NCI-H2081 treated with DMSO at 0.1 percent for 48 hours (cell line): ENCODE measurements around the gene BMAL1.

Experiments
- DNase-seq: peaks from one replicate; lab custom pipeline; 2025; lab: John Stamatoyannopoulos, UW

The BMAL1 gene

DNA sequence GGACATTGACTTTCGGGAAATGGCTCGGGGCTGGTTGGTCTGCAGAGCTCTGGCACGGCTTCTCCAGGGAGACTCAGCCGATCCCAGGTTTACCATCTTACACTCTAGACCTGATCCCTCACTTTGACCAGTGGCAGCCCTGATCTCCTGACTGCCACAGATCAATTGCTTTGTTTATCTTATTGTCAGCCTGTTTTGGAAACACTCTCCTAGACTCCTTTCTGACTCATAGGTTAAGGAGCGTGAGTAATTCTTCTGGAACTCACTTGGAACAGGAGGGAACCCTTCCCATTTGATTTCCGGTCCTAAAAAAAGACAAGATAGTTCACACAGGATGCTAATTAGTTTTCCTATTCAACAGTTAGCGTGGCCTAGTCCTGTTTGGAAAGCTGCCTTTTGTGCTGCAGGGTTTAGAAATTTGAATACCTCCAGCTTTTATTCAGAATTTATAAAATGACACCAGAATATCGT lies 16.0 kb upstream of the BMAL1 start:
- DNase-seq, result no peak

DNA sequence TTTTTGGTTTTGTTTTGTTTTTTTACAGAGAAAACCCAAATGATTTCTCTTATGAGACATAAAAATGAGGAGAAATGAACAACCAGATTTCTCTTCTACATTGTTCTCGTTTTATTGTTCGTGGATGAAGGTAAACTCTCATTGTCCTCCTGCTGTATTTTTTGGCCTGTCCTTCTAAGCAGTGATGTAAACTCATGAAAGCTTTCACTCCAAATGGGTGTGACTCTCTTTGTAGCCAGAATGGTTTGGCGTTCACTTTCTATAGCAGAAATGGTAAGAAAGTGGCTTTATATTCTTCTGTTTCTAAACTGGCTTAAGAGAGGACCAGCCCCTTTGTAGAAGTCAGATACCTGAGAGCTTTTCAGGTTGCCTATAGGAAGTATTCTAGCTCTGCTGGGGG lies 15.5 kb upstream of the BMAL1 start:
- no peak for DNase-seq

DNA sequence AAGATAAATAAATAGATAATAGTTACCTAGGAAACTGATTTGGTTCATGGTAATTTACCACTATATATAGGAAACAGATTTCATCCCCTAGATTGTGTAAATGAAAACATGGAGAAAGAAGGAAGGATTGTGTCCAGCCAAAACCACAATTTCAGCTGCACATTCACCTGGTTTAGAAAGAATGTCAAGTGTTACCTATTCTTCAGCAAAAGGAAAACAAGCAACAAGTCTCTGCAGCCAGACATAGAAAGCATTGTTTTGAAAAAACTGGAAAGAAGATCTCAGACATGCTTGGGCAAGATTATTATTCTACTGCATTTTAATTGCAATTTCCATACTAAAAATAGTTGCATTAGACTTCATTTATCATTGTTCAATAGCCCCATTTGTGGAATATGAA lies 8.8 kb upstream of the BMAL1 start:
- DNase-seq, result no peak

DNA sequence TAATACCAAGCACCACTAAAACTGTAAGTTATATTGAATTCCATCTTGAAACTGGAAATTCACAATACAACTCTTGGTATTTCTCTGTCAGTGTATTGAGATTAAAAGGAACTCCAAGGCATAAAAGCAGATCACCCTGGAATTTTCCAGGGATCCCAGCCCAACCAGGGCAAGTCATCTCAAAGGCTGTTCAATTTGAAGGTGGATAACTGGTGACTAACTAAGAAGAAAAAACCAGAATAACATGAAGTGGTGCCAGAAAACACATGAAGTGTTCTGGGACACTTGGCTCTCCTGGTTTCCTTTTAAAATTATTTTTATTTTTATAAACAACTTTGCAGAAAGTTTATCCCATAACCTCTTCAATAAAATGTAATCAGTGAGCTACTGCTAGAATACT lies 7.8 kb upstream of the BMAL1 start:
- no peak for DNase-seq

DNA sequence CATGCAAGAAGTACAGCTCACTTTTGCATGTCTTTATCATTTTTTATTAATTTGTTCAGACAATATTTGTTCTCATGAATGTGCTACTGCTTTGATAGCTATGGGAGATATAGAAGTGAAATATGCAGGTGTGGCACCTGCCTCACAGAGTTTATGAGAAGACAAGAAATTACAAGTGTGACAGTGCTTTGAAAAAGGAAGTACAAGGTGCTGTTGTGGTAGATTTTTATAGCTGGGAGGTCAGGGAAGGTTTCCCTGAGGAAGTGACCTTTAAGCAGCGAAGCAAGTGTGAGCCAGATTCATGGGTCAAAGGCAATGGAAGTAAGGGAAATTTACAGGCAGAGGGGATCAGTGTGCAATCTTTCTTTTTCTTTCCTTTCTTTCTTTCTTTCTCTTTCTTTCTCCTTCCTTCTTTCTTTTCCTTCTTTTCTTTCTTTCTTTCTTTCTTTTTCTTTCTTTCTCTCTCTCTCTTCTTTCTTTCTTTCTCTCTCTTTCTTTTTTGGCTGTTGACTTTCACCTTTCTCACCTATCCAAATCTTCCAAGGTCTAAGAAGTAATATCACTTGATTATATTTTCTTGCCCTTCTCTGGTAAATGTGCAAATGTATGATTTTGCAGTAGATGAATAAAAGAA lies 6.4 kb upstream of the BMAL1 start:
- no peak for DNase-seq

DNA sequence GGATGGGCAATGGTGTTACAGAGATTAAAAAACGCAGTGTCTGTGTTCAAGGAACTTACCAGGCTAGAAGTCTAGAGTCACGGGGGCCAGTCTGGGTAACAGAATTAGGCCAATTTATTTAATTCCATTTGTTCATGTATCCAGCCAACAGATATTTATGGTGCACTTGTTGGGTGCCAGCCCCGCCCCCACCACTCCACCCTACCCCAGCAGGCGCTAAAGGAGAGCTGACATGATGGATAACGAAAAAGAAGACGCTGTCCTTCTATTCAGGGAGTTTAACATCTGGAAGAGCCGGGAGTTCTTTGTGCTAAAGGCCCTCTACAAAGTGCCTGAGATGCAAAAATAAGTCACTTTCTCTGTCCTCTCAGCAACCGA lies 1.1 kb upstream of the BMAL1 start:
- DNase-seq, result no peak

DNA sequence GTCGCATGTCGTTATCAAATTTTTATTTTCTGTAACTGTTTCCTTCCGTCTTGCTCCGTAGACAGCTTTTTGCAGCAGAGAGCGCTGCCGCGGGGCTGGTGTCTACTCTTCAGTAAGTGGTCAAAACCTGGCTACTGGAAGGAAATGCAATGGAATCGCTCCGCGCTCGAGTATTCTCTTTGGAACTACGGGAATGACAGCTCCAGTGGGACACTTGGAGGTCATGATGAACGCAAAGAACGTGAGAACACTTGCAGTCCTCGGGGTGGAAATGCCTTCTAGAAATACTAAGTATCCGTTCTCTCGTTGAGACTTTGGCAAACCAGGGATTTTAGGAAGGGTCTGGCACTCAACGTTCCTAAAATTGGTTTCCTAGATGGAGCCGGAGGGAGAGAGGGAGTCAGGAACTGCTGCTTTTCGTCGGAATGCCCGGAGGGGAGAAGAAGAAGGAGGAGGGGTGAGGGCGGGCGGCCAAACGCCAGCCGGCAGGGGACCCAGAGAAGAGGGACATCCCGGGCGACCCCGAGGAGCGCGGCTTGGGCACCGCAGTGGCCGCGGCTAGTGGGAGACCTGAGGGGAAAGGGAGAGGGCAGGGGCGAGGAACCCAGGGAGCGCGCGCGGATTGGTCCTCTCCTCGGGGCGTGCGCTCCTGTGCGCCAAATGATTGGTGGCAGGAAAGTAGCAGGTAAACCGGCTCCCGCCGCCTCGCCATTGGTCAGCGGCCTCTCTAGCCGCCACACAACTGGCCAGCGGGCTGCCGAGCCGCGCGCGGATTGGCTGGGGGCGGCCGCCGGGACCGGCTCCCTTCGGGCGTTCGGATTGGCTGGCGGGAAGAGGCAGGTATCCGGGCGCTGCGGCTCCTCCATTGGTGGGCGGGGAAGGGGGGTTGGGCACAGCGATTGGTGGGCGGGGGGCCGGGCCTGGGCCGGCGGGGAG lies 490 bp upstream of the BMAL1 start:
- DNase-seq, result peak; percentile 87

DNA sequence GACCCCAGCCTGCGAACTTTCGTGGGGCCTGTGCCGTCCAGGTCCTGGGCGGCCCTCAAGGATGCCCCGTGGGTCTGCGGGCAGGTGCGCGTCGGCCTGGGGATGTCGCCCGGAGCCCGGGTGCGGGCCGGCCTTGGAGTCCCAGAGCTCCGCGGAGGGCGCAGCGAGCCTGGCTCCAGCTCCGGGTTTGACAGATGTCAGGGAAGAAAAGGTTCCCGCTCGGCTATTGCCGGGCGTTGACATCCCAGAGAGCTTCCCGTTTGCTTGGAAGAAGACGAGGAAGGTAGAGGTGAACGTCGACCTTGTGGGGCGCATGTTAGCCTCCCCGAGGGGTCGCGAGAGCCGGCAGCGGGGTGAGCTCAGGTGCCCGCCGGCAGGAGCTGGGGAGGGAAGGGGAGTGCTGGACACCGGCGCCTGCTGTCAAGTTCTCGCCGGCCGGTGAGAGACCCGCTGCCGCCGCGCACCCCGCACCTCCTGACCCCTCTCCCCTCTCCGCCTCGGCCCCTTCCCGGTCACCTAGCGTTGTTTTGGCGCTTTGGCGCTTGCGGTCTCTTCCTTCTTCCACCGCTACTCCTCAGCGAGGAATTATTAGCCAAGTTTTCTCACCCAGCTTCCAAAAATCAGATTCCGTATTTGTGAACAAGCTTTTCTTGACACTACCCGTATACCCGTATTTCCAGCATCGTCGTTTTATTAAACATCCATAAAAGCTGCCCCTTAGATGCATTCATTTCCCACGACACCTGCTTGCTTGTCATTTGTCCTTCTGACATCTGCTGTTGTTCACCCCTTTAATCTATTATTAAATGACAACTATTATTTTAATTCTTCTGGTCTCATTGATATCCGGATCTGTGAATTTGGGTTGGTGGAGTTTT lies 1.3 kb downstream of the BMAL1 start:
- no peak for DNase-seq

DNA sequence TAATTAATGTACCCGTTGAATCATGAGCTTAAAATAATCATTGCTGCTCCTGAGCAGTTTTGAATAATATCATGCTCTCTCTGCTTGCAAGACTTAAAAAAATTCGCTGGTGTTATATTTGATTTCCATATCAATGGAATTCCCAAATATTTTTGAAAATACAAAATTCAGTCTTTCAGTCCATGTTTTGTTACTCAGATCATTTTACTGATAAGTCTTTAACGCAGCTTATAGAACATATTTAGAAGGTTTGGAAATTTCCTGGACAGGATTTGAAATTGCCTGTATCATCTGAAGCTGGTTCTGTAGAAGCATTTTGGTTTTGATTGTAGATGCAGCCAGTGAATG lies 1.9 kb downstream of the BMAL1 start:
- no peak for DNase-seq

DNA sequence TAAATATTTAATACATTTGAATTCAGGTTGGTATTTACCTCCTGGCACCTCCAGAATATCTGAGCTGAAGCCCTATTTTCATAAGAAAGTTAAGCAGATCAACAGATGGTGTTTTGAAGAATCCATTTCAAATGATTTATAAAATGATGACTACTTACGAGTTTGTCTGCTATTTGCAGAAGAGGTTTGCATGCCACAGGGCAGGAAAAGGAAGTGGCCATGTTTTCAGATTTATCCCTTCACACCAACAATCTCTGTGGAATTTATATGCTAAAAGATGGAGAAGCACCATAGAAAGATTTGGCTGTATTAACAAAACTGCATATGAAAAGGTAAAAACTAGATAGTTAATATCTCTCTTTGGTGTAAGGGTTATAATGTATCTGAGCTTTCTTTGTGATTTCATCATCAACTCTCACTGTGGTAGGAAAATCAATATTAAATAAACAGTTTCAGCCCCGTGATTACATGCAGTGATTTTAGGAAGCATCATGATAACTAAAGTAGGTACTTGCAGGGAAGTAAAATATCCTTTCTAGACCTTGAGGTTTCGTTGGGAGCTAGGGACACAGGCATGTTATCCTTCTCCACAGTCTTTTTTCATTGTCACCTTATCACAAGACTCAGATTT lies 2.6 kb downstream of the BMAL1 start:
- no peak for DNase-seq

DNA sequence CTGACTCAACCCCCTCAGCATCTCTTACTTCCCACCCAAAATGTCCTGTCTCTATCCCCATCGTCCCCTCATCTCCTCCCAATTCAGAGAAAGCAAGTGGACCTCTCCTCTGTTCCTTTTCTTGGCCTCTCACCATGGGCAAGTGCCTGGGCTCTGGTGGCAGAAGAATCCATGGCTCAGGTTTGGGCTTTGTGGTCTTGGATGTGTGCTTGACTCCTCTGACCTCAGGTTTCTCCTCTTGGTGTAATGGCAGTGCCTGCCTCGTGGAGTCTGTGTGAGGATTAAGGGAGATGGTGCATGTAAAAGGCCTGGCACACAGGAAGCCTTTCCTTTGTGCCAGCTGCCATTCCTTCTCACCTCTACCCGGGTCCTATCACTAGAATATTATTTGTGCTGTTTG lies 3.2 kb downstream of the BMAL1 start:
- no peak for DNase-seq

DNA sequence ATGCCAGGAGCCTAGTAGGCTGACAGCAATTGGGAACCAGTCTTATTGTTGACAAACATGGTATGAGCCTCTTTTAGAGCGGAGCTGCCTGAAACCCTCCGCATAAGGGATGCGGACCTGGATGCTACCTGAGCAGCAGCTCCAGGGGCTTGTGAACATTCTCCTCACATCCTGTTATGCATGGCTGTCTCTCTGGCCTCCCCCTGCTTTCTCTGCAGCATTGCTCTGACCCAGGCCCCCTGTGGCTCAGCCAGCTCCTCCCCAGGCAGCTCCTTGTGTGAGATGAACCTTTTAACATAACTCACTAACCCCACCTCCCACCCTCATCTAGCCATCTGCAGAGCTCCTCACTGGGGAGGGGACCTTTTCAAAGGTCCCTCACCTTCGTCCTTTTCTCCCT lies 6.0 kb downstream of the BMAL1 start:
- DNase-seq, result no peak

DNA sequence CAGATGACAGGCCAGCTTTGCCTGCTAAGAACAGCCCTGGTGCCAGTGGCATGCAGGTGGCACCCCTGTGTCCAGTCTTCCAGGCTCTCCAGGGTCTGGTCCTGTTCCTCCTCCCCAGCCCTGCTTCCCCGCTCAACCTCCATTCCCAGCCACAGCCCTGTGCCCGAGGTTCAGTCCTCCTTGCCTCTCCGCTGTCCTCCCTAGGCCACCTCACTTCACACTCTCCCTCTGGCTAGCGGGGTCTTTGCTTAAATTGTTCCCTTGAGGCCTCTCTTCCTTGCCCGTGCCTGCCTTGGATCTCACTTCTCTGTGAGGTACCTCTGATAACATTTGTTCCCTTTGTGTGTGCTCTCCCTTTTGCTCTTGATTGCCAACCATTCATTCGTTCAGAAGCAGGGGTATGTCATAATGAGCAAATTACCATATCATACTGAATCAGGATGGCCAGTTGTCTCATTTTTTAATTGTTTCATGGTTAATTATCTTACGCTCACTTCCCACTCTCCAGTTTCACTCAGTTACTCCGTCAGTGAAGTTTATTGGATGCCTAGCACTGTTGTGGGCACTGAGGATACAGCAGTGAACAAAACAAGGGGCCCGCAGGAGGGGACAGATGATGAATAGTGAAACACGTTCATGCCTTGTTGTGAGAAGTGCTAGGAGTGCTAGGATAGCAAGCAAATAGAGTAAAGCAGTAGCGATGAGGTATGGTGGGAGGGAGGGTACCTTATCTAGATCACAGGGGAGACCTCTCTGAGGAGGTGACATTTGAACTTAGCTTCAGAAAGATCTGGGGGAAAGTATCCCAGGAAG lies 7.4 kb downstream of the BMAL1 start:
- DNase-seq, result no peak

DNA sequence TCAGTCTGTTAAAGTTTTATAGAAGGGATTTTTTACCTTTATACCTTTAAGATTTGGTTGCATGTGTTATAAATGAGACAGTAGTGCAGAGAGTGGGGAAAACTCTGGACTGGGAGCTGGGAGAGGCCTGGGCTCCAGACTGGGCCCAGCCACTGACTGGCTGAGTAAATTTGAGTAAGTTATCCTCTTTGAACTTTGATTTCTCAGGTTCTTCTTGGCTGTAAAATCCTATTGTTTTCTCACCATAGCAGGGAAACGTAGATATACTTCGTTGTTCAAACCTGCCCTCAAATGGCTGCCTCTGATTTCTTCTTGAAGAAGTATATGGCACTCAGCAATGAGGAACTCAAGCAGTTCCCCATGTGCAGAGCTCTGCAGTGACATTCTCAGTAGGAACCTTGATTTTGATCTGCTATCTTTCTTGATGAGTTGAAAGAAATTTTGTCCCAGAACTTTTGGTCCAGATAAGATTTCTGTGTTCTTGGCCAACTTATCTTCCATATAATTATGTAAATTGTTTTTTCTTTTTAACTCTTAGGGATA lies 8.8 kb downstream of the BMAL1 start:
- no peak for DNase-seq

DNA sequence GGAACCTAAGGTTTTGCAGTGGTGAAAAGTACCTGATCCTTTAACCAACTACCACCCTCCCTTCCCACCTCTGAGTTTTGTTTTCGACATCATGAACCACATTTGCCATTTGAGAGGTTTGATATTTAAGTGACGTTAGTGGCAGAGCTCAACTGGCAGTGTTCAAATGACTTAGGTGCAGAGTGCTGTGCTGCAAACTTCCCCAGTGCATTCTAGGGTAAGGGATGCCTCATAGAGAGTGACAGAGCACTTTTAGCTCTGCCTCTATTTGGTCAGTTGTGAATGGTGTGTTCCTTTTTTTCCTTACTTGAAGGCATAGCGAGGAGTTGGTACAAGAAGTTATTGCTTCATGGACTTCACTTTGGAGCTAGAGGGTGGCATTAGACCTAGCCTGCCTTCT lies 9.4 kb downstream of the BMAL1 start:
- no peak for DNase-seq

DNA sequence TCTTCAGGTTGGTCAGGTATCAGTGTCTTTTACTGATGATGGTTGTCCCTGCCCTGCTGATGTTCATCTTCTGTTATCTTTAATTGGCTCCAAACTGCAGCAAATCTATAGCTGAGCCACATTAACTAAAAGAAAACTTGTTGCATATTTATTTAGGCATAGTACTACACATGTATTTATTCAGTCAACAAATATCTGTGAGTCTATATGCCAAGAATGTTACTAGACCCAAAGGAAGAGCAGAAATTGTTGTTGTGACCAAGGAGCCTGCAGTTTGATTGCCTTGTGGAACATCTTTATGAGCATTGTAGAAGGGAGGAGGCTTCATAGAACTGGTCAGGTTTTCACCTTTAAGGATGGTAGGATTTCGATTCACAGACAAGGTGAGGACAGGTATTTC lies 10.1 kb downstream of the BMAL1 start:
- no peak for DNase-seq

DNA sequence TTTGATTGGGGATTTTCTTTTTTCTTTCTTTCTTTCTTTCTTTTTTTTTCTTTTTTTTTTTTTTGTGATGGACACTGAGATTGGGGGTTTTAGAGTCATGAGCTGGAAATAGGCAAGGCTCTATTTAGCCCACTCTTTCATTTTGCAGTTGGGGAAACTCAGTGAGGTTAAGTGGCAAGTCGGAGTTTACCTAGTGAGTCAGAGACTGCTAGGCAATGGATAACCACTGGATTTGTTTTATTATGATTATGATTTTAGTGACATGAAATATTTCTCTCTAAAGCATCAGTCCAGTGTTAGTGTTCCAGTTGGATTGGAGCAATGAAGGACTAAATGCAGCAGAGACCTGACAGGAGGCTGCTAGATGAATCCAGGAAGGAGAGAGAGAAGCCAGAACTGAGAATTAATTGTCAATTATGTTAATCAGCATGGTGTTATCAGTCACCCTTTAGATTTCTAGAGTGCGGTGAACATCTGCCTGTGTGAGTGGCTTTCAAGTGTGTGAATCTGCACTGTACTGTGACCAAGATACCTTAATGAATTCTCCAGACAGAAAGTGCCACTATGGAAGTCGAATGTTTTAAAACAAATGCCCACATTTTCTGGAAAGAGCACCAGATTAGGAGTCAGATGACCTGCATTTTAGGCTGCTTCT lies 10.9 kb downstream of the BMAL1 start:
- DNase-seq, result no peak

DNA sequence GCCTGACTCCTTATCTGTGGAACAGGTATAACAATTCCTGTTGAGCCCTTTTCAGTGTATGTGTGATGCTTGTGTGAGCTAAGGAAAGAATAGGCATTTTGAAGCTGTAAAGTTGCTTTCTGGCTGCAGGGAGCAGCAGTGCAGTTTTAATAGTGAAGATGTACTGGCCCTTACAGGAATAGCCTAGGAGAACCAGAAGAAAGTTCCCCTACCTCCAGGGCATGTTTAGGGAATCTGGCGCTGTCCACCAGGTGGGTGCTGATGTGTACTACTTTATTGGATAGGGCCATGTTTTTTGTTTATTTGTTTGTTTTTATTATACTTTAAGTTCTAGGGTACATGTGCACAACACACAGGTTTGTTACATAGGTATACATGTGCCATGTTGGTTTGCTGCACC lies 11.5 kb downstream of the BMAL1 start:
- no peak for DNase-seq

DNA sequence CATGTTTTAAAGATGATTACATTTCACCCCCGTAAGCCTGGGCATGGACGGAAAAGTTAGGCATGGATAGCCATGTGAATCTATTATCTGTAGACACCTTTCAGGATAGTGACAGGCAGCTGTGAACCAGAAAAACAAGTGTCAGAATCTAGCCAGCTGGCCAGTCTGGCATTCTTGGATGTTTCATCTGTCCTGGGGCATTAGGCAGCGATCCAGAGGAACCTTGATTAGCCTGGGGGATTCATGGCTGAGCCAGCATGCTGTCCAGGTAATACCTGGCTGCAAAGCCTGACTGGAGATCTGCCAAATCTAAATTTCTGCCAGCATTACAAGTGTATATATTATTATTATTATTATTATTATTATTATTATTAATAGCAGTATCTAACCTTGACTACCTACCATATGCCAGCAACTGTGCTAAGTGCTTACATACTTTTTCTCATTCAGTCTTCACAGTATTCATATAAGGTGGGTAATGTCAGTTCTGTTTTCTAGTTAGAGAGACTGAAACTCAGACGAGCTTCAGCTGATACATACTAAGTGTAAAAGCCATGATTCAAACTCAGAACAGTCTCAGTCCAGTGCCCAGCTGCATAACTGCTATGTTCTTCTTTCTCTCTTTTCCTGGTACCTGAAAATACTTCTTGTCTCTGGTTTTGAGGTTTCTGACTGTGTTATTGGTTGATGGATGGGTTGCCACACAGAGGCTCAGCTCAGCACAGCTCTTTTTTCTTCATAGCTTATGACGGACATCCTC lies 12.8 kb downstream of the BMAL1 start:
- DNase-seq, result no peak

DNA sequence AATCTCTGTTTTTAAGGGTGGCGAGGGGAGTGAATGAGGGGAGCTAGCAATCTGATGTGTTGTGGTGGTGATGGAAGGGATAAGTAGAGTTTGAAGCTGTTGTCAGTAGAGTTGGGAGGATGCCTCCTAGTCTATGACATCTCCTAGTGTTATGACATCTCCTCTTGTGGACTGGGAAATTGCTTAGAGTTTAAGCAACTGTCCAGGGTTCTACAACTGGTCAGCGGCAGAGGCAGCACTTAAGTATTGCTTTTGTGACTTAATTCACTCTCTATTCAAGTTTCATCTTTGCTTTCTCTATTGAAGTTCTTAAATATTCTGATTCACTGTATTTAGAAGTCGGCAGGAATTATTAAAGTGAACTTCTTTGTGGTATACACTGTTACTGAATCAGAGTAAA lies 13.8 kb downstream of the BMAL1 start:
- no peak for DNase-seq
